Left hindlimb (tissue), 1 donor: ENCODE results near the gene ELANE.
"Not testable (repeated sequence)": the region's sequence is repeated elsewhere in the genome, so short reads cannot be mapped to it uniquely, and the experiment has no call there.

Experiments used
- DNase-seq: peaks from one replicate; pipeline ENCODE4 v3.0.0-alpha.2; 2018

The ELANE gene

DNA sequence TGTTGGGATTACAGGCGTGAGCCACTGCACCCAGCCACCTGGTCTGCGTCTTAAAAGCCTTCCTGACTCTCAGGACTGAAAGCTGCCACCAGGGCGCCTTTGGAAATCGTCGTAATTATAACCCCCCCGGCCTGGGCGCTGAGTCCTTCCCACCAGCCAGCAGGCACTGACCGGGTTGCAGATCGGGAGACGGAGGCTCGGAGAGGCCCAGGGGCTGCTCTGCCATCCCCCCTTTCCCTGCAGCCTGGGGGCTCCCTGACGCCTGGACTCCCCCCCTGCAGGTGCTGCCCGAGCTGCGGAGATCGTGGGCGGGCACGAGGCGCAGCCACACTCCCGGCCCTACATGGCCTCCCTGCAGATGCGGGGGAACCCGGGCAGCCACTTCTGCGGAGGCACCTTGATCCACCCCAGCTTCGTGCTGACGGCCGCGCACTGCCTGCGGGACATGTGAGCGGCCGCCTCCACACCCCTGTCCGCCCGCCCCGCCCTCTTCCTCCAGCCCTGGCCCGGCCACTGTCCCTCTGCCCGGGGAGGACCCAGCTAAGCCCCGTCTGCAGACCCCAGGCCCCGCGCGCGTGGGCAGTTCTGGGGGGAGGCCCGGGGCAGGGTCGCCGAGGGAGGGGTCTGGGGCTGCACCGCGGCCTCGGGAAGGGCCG, 8.8 kb upstream of the ELANE start:
- DNase-seq, result no peak

DNA sequence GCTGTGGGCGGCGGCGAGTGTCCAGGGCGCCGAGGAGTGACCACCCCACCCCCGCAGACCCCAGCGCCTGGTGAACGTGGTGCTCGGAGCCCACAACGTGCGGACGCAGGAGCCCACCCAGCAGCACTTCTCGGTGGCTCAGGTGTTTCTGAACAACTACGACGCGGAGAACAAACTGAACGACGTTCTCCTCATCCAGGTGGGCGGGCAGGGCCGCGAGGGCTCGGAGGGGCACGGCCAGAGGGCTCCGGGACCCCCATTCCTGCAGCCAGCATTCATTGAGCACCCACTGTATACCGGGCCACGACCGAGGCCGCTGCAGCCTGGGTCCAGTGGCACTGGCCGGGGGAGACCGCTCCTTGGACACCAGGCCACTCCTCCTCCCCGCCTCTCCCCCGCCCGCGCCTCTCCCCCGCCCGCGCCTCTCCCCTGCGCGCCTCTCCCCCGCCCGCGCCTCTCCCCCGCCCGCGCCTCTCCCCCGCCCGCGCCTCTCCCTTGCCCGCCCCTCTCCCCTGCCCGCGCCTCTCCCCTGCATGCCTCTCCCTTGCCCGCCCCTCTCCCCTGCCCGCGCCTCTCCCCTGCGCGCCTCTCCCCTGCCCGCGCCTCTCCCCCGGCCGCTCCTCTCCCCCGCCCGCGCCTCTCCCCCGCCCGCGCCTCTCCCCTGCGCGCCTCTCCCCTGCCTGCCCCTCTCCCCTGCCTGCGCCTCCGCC, 8.1 kb upstream of the ELANE start:
- no peak for DNase-seq

DNA sequence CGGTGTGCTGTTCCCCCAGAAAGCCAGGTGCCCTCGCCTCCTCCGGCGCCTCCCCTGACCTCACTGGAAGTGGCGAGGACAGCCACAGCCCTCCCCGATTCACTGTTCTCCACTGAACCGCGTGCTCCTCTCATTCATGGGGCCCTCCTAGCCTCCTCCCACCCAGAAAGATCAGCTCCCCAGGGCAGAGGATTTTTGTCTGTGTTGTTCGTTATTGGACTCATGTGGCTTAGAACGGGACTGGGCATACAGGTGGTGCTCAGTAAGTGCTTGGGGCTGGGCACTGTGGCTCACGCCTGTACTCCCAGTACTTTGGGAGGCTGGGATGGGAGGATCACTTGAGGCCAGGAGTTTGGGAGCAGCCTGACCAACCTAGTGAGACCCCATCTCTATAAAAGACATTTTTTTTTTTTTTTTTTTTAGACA, 7.5 kb upstream of the ELANE start:
- DNase-seq, result no peak

DNA sequence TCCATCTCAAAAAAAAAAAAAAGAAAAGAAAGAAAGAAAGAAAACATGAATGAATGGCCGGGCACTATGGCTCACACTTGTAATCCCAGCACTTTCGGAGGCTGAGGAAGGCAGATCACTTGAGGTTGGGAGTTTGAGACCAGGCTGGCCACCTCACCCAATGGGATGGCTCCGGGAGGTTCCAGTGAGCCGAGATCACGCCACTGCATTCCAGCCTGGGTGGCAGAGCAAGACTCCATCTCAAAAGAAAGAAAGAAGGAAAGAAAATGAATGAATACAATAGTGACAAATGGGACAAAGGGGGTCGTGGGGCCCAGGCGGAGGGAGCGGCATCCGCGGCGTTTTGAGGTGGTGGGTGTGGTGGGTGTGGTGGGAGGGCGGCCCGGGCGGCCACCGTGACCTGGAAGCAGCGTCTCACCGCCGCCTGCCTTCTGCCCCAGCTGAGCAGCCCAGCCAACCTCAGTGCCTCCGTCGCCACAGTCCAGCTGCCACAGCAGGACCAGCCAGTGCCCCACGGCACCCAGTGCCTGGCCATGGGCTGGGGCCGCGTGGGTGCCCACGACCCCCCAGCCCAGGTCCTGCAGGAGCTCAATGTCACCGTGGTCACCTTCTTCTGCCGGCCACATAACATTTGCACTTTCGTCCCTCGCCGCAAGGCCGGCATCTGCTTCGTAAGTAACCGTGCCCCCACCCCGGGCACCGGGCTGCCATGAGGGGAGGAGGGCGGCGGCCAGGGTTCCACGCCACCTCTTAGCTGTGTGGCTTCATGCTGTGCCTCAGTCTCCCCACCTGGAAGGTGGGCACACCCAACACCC, 6.2 kb upstream of the ELANE start:
- DNase-seq, result no peak

DNA sequence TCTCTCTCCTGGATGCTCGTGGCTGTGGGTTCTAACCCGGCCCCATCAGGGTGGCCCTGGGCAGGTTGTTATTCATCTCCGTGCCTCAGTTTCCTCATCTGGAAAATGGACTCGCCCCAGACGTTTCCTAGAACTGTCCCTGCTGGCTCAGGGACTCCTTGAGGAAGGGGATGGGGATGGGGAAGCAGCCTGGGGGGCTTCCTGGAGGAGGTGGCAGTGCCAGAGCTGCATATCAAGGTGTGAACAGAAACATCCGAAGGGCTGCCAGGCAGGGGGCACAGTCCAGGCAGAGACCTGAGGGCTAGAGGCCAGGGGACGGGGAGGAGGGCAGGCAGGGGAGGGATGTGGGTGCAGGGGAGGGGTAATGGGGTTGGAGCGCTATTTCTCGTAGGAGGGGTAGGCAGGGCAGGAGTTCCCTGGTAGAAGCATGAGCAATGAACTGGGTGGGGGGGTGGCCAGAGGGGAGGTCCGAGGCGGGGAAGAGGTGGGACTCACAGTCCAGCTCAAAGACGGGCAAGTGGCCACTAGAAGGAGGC, 3.6 kb upstream of the ELANE start:
- peak; percentile 31 for DNase-seq

DNA sequence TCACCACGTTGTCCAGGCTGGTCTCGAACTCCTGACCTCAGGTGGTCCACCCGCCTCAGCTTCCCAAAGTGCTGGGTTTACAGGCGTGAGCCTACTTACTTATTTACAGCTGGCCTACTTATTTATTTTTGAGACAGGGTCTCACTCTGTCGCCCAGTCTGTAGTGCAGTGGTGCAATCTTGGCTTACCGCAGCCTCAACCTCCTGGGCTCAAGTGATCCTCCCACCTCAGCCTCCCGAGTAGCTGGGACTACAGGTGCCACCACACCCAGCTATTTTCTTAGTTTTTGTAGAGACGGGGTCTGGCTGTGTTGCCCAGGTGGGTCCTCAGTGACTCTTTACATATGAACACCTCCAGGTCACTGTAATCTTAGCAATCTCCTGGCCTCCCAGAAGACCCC, 2.9 kb upstream of the ELANE start:
- DNase-seq, result not testable (repeated sequence)

DNA sequence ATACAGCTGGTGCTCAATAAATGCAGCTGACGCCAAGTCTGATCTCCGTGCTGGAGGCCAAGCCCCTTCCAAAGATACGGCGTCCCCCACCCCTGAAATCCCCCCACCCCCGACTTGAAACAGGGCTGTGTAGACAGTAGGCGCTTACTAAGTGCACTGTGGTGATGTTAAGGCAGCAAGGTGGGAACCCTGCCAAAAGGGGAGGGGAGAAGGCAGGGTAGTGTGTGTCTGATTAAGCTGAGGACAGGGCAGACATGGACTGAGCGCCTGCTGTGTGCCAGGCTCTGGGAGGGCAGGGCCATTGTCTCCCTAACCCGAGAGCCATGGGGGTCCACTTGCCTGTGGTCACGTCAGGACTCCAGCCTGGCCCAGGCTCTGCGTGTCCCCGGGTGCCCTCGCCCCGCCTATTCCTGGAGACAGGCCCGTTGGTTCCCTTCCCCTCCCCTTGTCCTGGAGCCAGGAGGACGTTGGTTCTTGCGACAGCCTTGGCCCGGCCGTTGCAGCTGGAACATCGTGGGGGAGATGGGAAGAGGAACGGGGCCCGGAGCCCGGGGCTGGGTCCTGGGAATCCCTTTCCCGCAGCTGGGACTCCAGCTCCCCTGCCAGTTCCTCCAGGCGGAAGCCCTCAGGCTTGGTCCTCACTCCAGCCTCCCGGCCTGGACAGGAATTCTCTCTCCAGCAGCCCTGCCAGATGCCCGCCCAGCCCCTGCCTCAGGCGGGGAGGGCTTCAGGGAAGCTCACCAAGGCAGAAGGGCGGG, 1.7 kb upstream of the ELANE start:
- peak; percentile 88 for DNase-seq

DNA sequence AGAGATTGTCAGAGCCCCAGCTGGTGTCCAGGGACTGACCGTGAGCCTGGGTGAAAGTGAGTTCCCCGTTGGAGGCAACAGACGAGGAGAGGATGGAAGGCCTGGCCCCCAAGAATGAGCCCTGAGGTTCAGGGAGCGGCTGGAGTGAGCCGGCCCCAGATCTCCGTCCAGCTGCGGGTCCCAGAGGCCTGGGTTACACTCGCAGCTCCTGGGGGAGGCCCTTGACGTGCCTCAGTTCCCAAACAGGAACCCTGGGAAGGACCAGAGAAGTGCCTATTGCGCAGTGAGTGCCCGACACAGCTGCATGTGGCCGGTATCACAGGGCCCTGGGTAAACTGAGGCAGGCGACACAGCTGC, 1.1 kb upstream of the ELANE start:
- no peak for DNase-seq

DNA sequence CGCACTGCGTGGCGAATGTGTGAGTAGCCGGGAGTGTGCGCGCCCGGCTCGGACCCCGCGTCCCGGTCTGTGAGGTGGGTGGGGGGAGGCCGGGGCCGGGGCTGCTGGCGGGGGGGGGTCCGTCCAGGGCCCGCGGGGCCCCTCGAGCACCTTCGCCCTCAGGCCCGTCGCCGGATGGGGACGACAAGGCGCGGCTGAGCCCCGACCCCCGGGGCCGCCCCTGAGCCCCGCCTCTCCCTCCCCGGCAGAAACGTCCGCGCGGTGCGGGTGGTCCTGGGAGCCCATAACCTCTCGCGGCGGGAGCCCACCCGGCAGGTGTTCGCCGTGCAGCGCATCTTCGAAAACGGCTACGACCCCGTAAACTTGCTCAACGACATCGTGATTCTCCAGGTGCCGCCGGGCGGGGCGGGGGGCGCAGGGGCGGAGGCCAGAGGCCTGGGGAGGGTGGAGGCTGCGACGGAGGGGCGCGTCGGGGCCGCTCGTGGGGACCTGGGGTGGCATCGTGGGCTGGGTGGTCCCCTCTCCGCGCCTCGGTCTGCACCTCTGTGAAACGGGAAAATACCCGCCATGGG, 997 bp downstream of the ELANE start:
- no peak for DNase-seq

DNA sequence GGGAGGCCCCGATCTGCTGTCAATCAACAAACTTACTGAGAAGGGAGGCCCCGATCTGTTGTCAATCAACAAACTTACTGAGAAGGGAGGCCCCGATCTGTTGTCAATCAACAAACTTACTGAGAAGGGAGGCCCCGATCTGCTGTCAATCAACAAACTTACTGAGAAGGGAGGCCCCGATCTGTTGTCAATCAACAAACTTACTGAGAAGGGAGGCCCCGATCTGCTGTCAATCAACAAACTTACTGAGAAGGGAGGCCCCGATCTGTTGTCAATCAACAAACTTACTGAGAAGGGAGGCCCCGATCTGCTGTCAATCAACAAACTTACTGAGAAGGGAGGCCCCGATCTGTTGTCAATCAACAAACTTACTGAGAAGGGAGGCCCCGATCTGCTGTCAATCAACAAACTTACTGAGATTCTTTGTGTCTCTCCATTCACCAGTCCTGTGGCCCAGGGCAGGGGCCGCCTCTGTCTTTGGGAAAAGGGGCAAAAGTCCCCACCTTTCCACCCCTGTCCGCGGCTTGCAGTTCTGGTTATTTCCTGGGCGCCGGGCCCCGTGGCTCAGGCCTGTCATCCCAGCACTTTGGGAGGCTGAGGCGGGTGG, 1.6 kb downstream of the ELANE start:
- not testable (repeated sequence) for DNase-seq

DNA sequence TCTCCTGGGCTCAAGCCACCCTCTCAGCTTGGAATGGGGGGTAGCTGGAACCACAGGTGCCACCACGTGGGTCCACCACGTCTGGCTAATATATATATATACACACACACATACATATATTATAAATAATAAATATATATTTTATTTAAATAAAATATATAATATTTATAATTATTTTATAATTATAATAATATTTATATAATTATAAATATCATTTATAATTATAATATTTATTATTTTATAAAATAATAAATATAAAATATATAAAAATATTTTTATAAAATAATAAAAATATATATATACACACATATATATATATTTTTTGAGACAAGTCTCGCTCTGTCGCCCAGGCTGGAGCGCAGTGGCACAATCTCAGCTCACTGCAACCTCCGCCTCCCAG, 2.4 kb downstream of the ELANE start:
- DNase-seq, result no peak

DNA sequence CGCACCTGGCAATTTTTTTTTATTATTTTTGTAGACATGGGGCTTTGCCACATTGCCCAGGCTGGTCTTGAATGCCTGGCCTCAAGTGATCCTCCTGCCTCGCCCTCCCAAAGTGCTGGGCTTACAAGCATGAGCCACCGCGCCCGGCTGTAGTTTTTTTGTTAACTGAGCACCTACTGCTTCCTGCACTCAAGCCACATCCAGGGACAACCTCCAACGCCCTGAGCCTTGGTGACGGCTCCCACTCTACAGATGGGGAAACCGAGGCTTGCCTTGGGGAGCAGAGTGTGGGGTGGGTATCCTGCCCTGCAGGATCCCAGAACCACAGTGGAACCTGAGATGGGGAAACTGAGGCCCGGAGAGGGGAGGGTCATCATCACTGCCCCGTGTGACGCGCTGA, 3.0 kb downstream of the ELANE start:
- no peak for DNase-seq

DNA sequence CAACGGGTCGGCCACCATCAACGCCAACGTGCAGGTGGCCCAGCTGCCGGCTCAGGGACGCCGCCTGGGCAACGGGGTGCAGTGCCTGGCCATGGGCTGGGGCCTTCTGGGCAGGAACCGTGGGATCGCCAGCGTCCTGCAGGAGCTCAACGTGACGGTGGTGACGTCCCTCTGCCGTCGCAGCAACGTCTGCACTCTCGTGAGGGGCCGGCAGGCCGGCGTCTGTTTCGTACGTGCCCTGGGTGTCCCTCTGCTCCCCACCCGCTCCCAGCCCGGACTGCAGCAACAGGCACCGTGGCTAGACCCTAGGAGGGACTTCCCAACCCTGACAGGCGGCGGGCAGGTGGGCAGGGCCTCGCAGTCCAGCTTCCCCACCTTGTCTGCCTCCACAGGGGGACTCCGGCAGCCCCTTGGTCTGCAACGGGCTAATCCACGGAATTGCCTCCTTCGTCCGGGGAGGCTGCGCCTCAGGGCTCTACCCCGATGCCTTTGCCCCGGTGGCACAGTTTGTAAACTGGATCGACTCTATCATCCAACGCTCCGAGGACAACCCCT, 3.5 kb downstream of the ELANE start:
- no peak for DNase-seq

DNA sequence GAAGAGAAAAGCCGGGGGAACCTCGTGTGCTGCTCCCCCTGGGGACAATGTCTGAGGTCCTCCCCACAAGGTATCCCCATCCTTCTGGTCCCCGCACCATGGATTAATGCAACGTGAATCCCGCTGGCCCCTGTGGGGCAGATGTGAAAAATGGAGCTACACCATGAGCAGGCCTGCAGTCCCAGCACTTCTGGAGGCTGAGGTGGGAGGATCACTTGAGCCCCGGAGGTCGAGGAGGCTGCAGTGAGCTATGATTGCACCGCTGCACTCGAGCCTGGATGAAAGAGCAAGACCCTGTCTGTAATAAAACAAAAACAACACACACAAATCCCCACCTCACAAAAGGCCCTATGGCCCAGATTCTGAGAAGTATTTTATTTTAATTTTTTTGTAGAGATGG, 6.2 kb downstream of the ELANE start:
- no peak for DNase-seq

DNA sequence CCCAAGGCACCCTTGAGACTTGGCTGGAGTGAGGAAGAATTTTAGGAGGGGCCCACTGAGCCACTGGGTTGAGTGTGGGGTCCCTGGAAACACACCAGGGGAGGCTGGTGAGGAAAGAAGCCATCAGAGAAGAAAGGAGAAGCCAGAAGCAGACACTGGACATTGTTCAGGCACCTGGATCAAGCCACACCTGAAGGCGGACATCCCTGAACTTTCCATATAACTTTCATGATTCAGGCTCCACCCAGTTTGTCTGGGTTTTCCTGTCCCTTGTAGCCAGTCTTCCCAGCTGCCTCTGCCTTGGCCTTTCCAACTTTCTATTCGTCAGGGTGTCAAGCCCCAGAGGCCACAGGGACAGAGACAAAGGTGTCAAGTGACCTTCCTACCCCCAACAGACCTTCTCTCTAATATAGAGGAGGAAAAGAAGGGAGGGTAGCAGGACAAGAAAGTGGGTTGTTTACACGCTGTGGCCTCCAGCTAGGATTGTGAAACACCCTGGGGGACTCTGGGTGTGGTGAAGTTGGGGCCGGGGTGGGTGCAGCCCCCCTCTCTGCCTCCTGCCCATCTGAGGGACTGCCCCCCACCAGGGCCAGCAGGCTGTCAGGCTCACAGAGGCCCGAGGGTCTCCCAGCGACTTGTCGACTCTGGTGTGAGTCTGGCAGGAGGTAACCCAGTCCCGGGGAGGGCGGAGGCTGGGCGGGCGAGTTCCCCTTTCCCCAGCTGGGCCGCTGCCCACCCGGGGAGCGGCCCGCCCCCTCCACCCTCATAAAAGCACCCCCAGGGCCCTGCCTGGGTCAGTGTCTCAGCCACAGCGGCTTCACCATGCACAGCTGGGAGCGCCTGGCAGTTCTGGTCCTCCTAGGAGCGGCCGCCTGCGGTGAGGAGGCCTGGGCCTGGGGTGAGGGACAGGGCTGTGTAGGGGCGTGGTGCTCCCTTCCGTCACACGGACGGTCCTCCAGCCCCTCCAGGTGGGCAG, 7.1 kb downstream of the ELANE start, which contains the start of gene CFD:
Gene CFD (plus strand): TSS at position 797 of the 976 bp plus-strand sequence. CDS start 26 bp downstream, at position 823.
- DNase-seq, result no peak

DNA sequence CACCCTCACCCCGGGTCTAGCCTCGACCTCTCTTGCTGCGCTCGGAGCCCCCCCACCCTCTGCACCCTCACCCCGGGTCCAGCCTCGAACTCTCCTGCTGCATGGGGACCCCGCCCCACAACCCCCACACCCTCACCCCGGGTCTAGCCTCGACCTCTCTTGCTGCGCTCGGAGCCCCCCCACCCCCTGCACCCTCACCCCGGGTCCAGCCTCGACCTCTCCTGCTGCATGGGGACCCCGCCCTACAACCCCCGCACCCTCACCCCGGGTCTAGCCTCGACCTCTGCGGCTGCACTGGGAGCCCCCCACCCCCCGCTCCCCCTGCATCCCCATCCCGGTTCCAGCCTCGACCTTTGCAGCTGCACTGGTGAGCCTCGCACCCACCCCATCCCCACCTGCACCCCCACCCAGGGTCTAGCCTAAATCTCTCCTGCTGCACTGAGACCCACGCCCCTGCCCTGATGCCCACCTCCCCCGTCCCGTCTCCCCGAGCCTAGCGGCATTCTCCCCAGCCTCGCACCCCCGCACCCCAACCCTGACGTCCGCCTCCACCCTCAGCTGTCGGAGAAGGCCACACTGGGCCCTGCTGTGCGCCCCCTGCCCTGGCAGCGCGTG, 9.1 kb downstream of the ELANE start:
- no peak for DNase-seq

DNA sequence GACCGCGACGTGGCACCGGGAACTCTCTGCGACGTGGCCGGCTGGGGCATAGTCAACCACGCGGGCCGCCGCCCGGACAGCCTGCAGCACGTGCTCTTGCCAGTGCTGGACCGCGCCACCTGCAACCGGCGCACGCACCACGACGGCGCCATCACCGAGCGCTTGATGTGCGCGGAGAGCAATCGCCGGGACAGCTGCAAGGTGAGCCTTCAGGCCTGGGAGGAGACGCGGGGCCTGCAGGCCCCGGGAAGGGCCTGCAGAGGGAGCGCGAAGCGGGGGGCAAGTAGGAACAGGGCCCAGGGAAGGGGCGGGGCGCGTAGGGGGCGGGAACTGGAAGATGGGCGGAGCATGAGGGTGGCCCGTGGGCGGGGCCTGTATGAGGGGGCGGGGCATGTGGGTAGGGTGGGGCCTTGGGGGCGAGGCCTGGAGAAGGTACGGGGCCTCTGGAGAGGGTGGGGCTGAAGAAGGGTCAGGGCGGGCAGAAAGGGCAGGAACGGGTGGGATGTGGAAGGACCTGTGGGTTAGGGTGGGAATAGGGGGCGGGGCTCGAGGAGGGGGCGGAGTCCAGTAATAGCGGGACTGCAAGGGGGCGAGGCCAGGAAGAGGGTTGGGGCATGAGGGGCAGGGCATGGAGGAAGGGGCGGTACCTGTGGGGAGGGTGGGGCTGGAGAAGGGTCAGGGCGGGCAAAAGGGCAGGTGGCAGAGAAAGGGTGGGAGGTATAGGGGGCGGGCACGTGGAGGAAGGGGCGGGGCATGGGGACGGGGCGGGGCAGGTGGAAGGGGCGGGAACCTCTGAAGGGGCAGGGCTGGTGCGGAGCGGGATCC, 9.9 kb downstream of the ELANE start:
- DNase-seq, result no peak

DNA sequence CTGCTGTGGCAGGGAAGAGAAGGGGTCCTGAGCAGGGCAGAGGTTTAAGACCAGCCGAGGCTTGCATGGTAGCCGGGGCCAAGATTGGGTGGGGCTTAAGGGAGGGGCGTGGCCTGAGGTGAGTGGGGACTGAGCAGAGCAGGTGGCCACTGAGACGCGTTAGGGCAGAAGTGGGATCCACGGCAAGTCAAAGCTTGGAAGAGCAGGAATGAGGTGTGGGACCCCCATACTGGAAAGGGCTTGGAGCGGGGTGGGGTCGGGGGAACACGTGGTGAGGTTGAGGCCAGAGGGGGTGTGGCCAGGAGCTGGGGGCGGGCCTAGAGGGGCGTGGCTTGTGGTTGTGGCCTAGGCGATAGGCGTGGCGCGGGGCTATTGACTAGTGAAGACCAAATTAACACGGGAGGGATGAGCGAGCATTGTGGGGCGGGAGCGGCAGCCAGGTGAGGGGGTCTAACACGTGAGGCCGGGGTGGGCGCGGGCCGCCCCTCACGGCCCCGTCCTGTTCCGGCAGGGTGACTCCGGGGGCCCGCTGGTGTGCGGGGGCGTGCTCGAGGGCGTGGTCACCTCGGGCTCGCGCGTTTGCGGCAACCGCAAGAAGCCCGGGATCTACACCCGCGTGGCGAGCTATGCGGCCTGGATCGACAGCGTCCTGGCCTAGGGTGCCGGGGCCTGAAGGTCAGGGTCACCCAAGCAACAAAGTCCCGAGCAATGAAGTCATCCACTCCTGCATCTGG, 10.6 kb downstream of the ELANE start:
- no peak for DNase-seq

DNA sequence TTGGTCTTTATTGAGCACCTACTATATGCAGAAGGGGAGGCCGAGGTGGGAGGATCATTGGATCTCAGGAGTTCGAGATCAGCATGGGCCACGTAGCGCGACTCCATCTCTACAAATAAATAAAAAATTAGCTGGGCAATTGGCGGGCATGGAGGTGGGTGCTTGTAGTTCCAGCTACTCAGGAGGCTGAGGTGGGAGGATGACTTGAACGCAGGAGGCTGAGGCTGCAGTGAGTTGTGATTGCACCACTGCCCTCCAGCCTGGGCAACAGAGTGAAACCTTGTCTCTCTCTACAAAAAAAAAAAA, 11.2 kb downstream of the ELANE start:
- no peak for DNase-seq
